Upper lobe of right lung (tissue), 1 donor: ENCODE data around the gene PDIA4. TPM values are rescaled to one million over a fixed set of nuclear protein-coding genes. Genes with fewer than 3 reads are reported as not detected.
A peak's percentile ranks its signal among the peaks of the same experiment; 100 is the strongest.

Source experiments
- ATAC-seq: fragments of 200-7000 bp; cut with Tn5 transposase; one replicate; pipeline ENCODE4 v1.9.1; 2020; ENCODE audit warnings: mild to moderate bottlenecking, moderate library complexity
- DNase-seq: peaks from one replicate; pipeline ENCODE4 v3.0.0-alpha.2; 2020
- H3K27ac ChIP-seq: fragments of 200-600 bp; one replicate; pipeline ENCODE4 v1.8.0; 2022
- H3K27me3 ChIP-seq: fragments of 200-600 bp; one replicate; pipeline ENCODE4 v1.8.0; 2022; ENCODE audit warnings: mild to moderate bottlenecking
- H3K36me3 ChIP-seq: fragments of 200-600 bp; one replicate; pipeline ENCODE4 v1.8.0; 2022
- H3K4me1 ChIP-seq: fragments of 200-600 bp; one replicate; pipeline ENCODE4 v1.8.0; 2022
- H3K4me3 ChIP-seq: fragments of 200-600 bp; one replicate; pipeline ENCODE4 v1.8.0; 2022; ENCODE audit warnings: mild to moderate bottlenecking
- H3K9me3 ChIP-seq: fragments of 200-600 bp; one replicate; pipeline ENCODE4 v1.8.0; 2022
- CTCF ChIP-seq: fragments of 200-600 bp; IDR thresholded peaks from one replicate; pipeline ENCODE4 v1.8.0; 2022; ENCODE audit warnings: antibody characterized with exemption
- intact Hi-C: fragments of 100-400 bp; cut with DNase I; formaldehyde crosslinking; loops from one replicate; pipeline ENCODE4 v1.11.0; 2022
- total RNA-seq: library from RNA; stranded (reverse); fragmentation: NEBNext Ultra II Directional; extraction: Animal tissue kit (Norgen Biotek cat#: 25700); gene quantifications from one replicate; pipeline ENCODE4 v1.2.1, GENCODE V29; 2021
- donor health status: DM: no; HTN: yes; CAD: no; lungs with severe emphysema.

PDIA4 gene
- total RNA-seq, 1 donor from 2014 or later = 117 TPM

- no peak for DNase-seq
- H3K36me3 ChIP-seq = peaks cover 86% of the 10 kb centered on the region
- H3K27me3 ChIP-seq = no peaks in the 10 kb centered on the region
- H3K4me1 ChIP-seq = no peaks in the 10 kb centered on the region
- no peak overlapping the region for H3K4me3 ChIP-seq
- no peak for ATAC-seq
- H3K27ac ChIP-seq = no peak overlapping the region
- intact Hi-C loops = no loop called here
- TF ChIP-seq CTCF = no peak
- no peaks in the 10 kb centered on the region for H3K9me3 ChIP-seq
Observed at GRCh38 chr7:149010451-149010850, 17.9 kb downstream of the PDIA4 start.

GRCh38 chr7:149009527-149009926, 18.8 kb downstream of the PDIA4 start:
- Histone ChIP-seq H3K27ac (no peak overlapping the region), H3K4me1 (no peaks in the 10 kb centered on the region), H3K9me3 (no peaks in the 10 kb centered on the region), H3K4me3 (no peak overlapping the region), H3K27me3 (no peaks in the 10 kb centered on the region), H3K36me3 (peaks cover 86% of the 10 kb centered on the region)
- intact Hi-C loops = loop anchor here (10.0 kb wide), 1 partner anchor 65 kb away; no protein-coding TSS in a partner anchor
- no peak for TF ChIP-seq CTCF
- DNase-seq = no peak
- no peak for ATAC-seq

- TF ChIP-seq CTCF = no peak
- no peak for ATAC-seq
- intact Hi-C loops = loop anchor here (10.0 kb wide), 1 partner anchor 67 kb away; no protein-coding TSS in a partner anchor
- peak; percentile 52 for DNase-seq
- Histone ChIP-seq H3K9me3 (no peaks in the 10 kb centered on the region), H3K4me3 (no peak overlapping the region), H3K27me3 (no peaks in the 10 kb centered on the region), H3K36me3 (peaks cover 86% of the 10 kb centered on the region), H3K27ac (no peak overlapping the region), H3K4me1 (no peaks in the 10 kb centered on the region)
Observed at GRCh38 chr7:149007611-149008010, 20.7 kb downstream of the PDIA4 start.

GRCh38 chr7:149007146-149007545, 21.2 kb downstream of the PDIA4 start:
- no peak for ATAC-seq
- intact Hi-C loops = loop anchor here (10.0 kb wide), 1 partner anchor 68 kb away; no protein-coding TSS in a partner anchor
- no peaks in the 10 kb centered on the region for H3K4me1 ChIP-seq
- H3K36me3 ChIP-seq = peaks cover 85% of the 10 kb centered on the region
- H3K9me3 ChIP-seq = no peaks in the 10 kb centered on the region
- H3K27ac ChIP-seq = no peak overlapping the region
- H3K4me3 ChIP-seq = no peak overlapping the region
- peak; percentile 53 for DNase-seq
- no peak for TF ChIP-seq CTCF
- no peaks in the 10 kb centered on the region for H3K27me3 ChIP-seq

- TF ChIP-seq CTCF = no peak
Observed at GRCh38 chr7:149006345-149006725, 22.0 kb downstream of the PDIA4 start.

More at GRCh38 chr7:149006345-149006725, 22.0 kb downstream of the PDIA4 start:
- no peak for ATAC-seq
- Histone ChIP-seq H3K27ac (no peak overlapping the region), H3K27me3 (no peaks in the 10 kb centered on the region), H3K4me3 (no peak overlapping the region), H3K9me3 (no peaks in the 10 kb centered on the region), H3K36me3 (peaks cover 77% of the 10 kb centered on the region), H3K4me1 (no peaks in the 10 kb centered on the region)
- intact Hi-C loops = loop anchor here (10.0 kb wide), 1 partner anchor 68 kb away; no protein-coding TSS in a partner anchor
- no peak for DNase-seq
